K562 (cell line): ENCODE data around the gene AIF1. TPM values are rescaled to one million over a fixed set of nuclear protein-coding genes. Genes with fewer than 3 reads are reported as not detected.
A peak's percentile ranks its signal among the peaks of the same experiment; 100 is the strongest.

ENCODE experiments used
- ATF7 ChIP-seq: fragments of 450-650 bp; IDR thresholded peaks from 2 replicates; pipeline ENCODE4 v1.7.1; 2014; ENCODE audit warnings: mild to moderate bottlenecking, moderate library complexity
- CREM ChIP-seq: IDR thresholded peaks from 2 replicates; pipeline ENCODE4 v1.6.1; 2014; ENCODE audit warnings: antibody characterized with exemption, low read depth
- HBP1 ChIP-seq: fragments of 450-650 bp; formaldehyde crosslinking; IDR thresholded peaks from 2 replicates; pipeline ENCODE4 v1.4.0; 2022; ENCODE audit warnings: missing genetic modification characterization
- HNRNPH1 ChIP-seq: fragments of 200-400 bp; formaldehyde crosslinking; optimal IDR thresholded peaks from 2 replicates; pipeline ENCODE3; 2017; ENCODE audit warnings: low read depth, mild to moderate bottlenecking, low read length, moderate library complexity
- HNRNPK ChIP-seq: fragments of 200-400 bp; formaldehyde crosslinking; IDR thresholded peaks from one replicate; pipeline ENCODE4 v1.6.1; 2018; ENCODE audit warnings: mild to moderate bottlenecking, low read depth, low read length; ENCODE audit not compliant: poor library complexity, severe bottlenecking
- JUND ChIP-seq, 2 experiments: IDR thresholded peaks; 2 replicates in 1 of 2; 3 replicates in 1 of 2; pipeline ENCODE4 v1.6.1; 2011; ENCODE audit warnings: borderline replicate concordance in 2 of 2, low read depth in 2 of 2, low read length in 2 of 2, improper control_type of control experiment in 1 of 2, missing biosample characterization in 1 of 2, missing genetic modification characterization in 1 of 2, missing genetic modification reagents in 1 of 2
- MAFF ChIP-seq: IDR thresholded peaks from 2 replicates; pipeline ENCODE4 v1.6.1; 2012; ENCODE audit warnings: low read length, improper control_type of control experiment
- MAX ChIP-seq: sonication (generic); formaldehyde crosslinking; IDR thresholded peaks from 2 replicates; pipeline ENCODE4 v1.9.0; 2022; ENCODE audit warnings: mild to moderate bottlenecking, missing genetic modification reagents
- MAZ ChIP-seq, 2 experiments: fragments of 450-650 bp in 1 of 2; sonication (generic) in 1 of 2; formaldehyde crosslinking; IDR thresholded peaks in 1 of 2; conservative IDR thresholded peaks in 1 of 2; 2 replicates each; pipeline versions ENCODE4 v1.4.0 to v1.5.0; 2020; ENCODE audit warnings: mild to moderate bottlenecking in 1 of 2, missing genetic modification reagents in 1 of 2
- PRMT5 ChIP-seq: sonication (generic); formaldehyde crosslinking; IDR thresholded peaks from 2 replicates; pipeline ENCODE4 v1.5.0; 2020; ENCODE audit warnings: missing genetic modification reagents
- RBFOX2 ChIP-seq: fragments of 200-400 bp; formaldehyde crosslinking; IDR thresholded peaks from 2 replicates; pipeline ENCODE4 v1.6.1; 2017; ENCODE audit warnings: low read depth, mild to moderate bottlenecking, low read length, moderate library complexity
- RBM22 ChIP-seq: fragments of 200-400 bp; formaldehyde crosslinking; IDR thresholded peaks from 2 replicates; pipeline ENCODE4 v1.6.1; 2018; ENCODE audit warnings: low read length, low read depth; ENCODE audit not compliant: poor library complexity, severe bottlenecking
- SREBF2 ChIP-seq: sonication (generic); formaldehyde crosslinking; IDR thresholded peaks from 2 replicates; pipeline ENCODE4 v1.4.0; 2020; ENCODE audit warnings: mild to moderate bottlenecking, missing genetic modification reagents
- TAF7 ChIP-seq: fragments of 450-650 bp; IDR thresholded peaks from 2 replicates; pipeline ENCODE4 v1.6.1; 2016; ENCODE audit warnings: missing genetic modification characterization, missing compliant biosample characterization
- ZNF318 ChIP-seq, 2 experiments: fragments of 450-650 bp; IDR thresholded peaks; 2 replicates each; pipeline ENCODE4 v1.6.1; 2016; ENCODE audit warnings: mild to moderate bottlenecking in 2 of 2, borderline replicate concordance in 1 of 2, low read depth in 1 of 2, moderate library complexity in 1 of 2
- polyA plus RNA-seq, 8 experiments: library from polyadenylated mRNA; depleted of rRNA in 4 of 8; stranded (reverse) in 5 of 8; unstranded in 3 of 8; fragments of >200 nt; fragmentation: Nextera tagmentation in 2 of 8; fragmentation: Illumina TruSeq in 1 of 8; extraction: Ambion mirVana in 2 of 8; extraction: Trizol in 1 of 8; gene quantifications; 2 replicates each; pipeline versions ENCODE4 v1.2.1 to v1.2.3, GENCODE V29; 2011 to 2014; ENCODE audit warnings: inconsistent platforms in 1 of 8, missing spikeins in 1 of 8
- total RNA-seq, 7 experiments: library from RNA; depleted of rRNA in 6 of 7; stranded (reverse); fragments of >200 nt in 6 of 7; fragmentation: Illumina TruSeq in 2 of 7; extraction: Trizol in 2 of 7; gene quantifications; 2 replicates each; pipeline versions ENCODE4 v1.2.1 to v1.2.3, GENCODE V29; 2011 to 2021; ENCODE audit warnings: low replicate concordance in 1 of 7

Gene AIF1
- total and polyA plus RNA-seq, 9 of the 15 experiments (the other 6 are each of a cell fraction or from before 2014, with no cell fraction given), result 9.4 to 33.4 (median 19.4) TPM

GRCh38 chr6:31663961-31664789, 49.1 kb downstream of the AIF1 start (continued):
- no peak for TF ChIP-seq HNRNPK
- TF ChIP-seq SREBF2, result 0 out of 2 replicates have a peak, but pooled peaks have one; percentile 2
- no peak for TF ChIP-seq HNRNPH1
- peak; percentile 79; the same call in 1 of the 2 replicates for TF ChIP-seq MAX (CRISPR knock-in tag)
- peak in 1 of 2 experiments; percentile 39; a peak in 1 of 4 replicates for TF ChIP-seq ZNF318 (IDR thresholded peaks at IDR 0.05; ENCODE audit: borderline replicate concordance in 1 of 2, low read depth in 1 of 2)
- peak in 1 of 2 experiments; percentile 89; a peak in 2 of 4 replicates for TF ChIP-seq MAZ (CRISPR knock-in tag; conservative IDR thresholded peaks at IDR 0.05 in 1 of 2, IDR thresholded peaks at IDR 0.05 in 1 of 2)
- peak; percentile 92 for TF ChIP-seq RBFOX2
- peak; percentile 99 for TF ChIP-seq JUND (IDR thresholded peaks at IDR 0.05; ENCODE audit: borderline replicate concordance, low read depth, low read length)
- TF ChIP-seq JUND (tag; IDR thresholded peaks at IDR 0.05; ENCODE audit: borderline replicate concordance, low read depth, low read length), result peak; percentile 95
- peak; percentile 55; the same call in 1 of the 2 replicates for TF ChIP-seq ATF7
- no peak for TF ChIP-seq TAF7 (tag)
- no peak for TF ChIP-seq HBP1 (CRISPR knock-in tag)
- no peak for TF ChIP-seq PRMT5 (CRISPR knock-in tag)
- no peak for TF ChIP-seq CREM
- TF ChIP-seq RBM22, result peak; percentile 45
- TF ChIP-seq MAFF, result peak; percentile 5; the same call in 1 of the 2 replicates
